ENCODE measurements around the gene TCF7L2. TPM values are rescaled to one million over a fixed set of nuclear protein-coding genes. Genes with fewer than 3 reads are reported as not detected.
A peak's percentile ranks its signal among the peaks of the same experiment; 100 is the strongest.

The TCF7L2 gene
- total RNA-seq, 6 experiments from 2014 or later, result 14.6 to 18.1 (median 16.2) TPM

GRCh38 chr10:112915590-112916572, 34.2 kb upstream of the TCF7L2 start:
- DNase-seq, result no peak
- Mint-ChIP-seq H3K4me3 (no peak overlapping the region), H3K4me1 (ENCODE audit: low read depth) (peaks cover 47% of the 10 kb centered on the region), H3K36me3 (ENCODE audit: low read depth) (no peaks in the 10 kb centered on the region), H3K27me3 (ENCODE audit: insufficient read depth) (peaks cover 6% of the 10 kb centered on the region), H3K27ac (peak overlapping the region; percentile 45; the same call in 1 of the 2 replicates), H3K9me3 (no peaks in the 10 kb centered on the region)
- TF ChIP-seq CTCF (IDR thresholded peaks at IDR 0.05), result no peak

GRCh38 chr10:112917681-112918080, 32.4 kb upstream of the TCF7L2 start:
- Mint-ChIP-seq H3K27ac (no peak overlapping the region), H3K4me3 (no peak overlapping the region), H3K27me3 (ENCODE audit: insufficient read depth) (peaks cover 1% of the 10 kb centered on the region), H3K9me3 (no peaks in the 10 kb centered on the region), H3K4me1 (ENCODE audit: low read depth) (peaks cover 47% of the 10 kb centered on the region), H3K36me3 (ENCODE audit: low read depth) (no peaks in the 10 kb centered on the region; the same call in 1 of the 2 replicates)
- DNase-seq, result no peak
- TF ChIP-seq CTCF (IDR thresholded peaks at IDR 0.05), result no peak

- no peak for TF ChIP-seq CTCF (IDR thresholded peaks at IDR 0.05)
- H3K4me3 Mint-ChIP-seq, result no peak overlapping the region
- no peak for DNase-seq
- H3K9me3 Mint-ChIP-seq, result no peaks in the 10 kb centered on the region
- H3K36me3 Mint-ChIP-seq (ENCODE audit: low read depth), result no peaks in the 10 kb centered on the region; the same call in 1 of the 2 replicates
- peaks cover 47% of the 10 kb centered on the region for H3K4me1 Mint-ChIP-seq (ENCODE audit: low read depth)
- no peak overlapping the region for H3K27ac Mint-ChIP-seq
- peaks cover 1% of the 10 kb centered on the region for H3K27me3 Mint-ChIP-seq (ENCODE audit: insufficient read depth)
These were observed 31.3 kb upstream of the TCF7L2 start for GRCh38 chr10:112918771-112919170.

- peak; percentile 80 for DNase-seq
- peaks cover 1% of the 10 kb centered on the region for H3K27me3 Mint-ChIP-seq (ENCODE audit: insufficient read depth)
- H3K9me3 Mint-ChIP-seq, result no peaks in the 10 kb centered on the region
- H3K4me1 Mint-ChIP-seq (ENCODE audit: low read depth), result peaks cover 38% of the 10 kb centered on the region
- H3K36me3 Mint-ChIP-seq (ENCODE audit: low read depth), result no peaks in the 10 kb centered on the region; the same call in 1 of the 2 replicates
- peak overlapping the region; percentile 42 for H3K4me3 Mint-ChIP-seq
- no peak for TF ChIP-seq CTCF (IDR thresholded peaks at IDR 0.05)
- peak overlapping the region; percentile 51 for H3K27ac Mint-ChIP-seq
These were observed 30.3 kb upstream of the TCF7L2 start for GRCh38 chr10:112919721-112920120.

GRCh38 chr10:112926906-112927688, 22.9 kb upstream of the TCF7L2 start:
- H3K36me3 Mint-ChIP-seq (ENCODE audit: low read depth), result no peaks in the 10 kb centered on the region; the same call in 1 of the 2 replicates
- H3K27ac Mint-ChIP-seq, result no peak overlapping the region
- no peak overlapping the region for H3K4me3 Mint-ChIP-seq
- TF ChIP-seq CTCF (IDR thresholded peaks at IDR 0.05), result no peak
- no peaks in the 10 kb centered on the region for H3K27me3 Mint-ChIP-seq (ENCODE audit: insufficient read depth)
- DNase-seq, result no peak
- H3K4me1 Mint-ChIP-seq (ENCODE audit: low read depth), result no peaks in the 10 kb centered on the region
- H3K9me3 Mint-ChIP-seq, result peaks cover 4% of the 10 kb centered on the region

Data from HFFc6 (cell line).